K562 (cell line): ENCODE data around the gene EXOC4. TPM values are rescaled to one million over a fixed set of nuclear protein-coding genes. Genes with fewer than 3 reads are reported as not detected.

Source experiments
- ATAC-seq: fragments of 200-7000 bp; cut with Tn5 transposase; 3 replicates; pipeline ENCODE4 v1.9.1; 2020; ENCODE audit warnings: moderate library complexity
- BruUV-seq: library from RNA; stranded (reverse); fragments of 400-500 nt; replicated peaks from 2 replicates; lab custom pipeline; 2021; lab: Mats Ljungman, UMichigan
- CTCF ChIA-PET: fragments of 300-600 bp; formaldehyde crosslinking; extraction: SDS; loops from one replicate; lab custom pipeline; 2021; ENCODE audit warnings: low intra/inter-chr PET ratio; lab: Yijun Ruan, JAX
- POLR2A ChIA-PET: fragments of 300-600, 350-650 bp; sonication (Branson Sonifier 250); formaldehyde crosslinking; extraction: SDS; loops from one replicate; lab custom pipeline; 2021; ENCODE audit warnings: antibody characterized with exemption, inconsistent platforms; lab: Yijun Ruan, JAX
- DNase-seq, 4 experiments: peaks; one replicate each; pipeline versions ENCODE4 v3.0.0 to v3.0.0-alpha.2; 2011 to 2018; ENCODE audit warnings: low spot score in 3 of 4, mixed read lengths in 3 of 4; ENCODE audit errors: extremely low read depth in 1 of 4
- FAIRE-seq: peaks from 2 replicates; lab custom pipeline; 2011; peaks lifted over from hg19 to GRCh38; lab: Jason Lieb, UNC
- H2AFZ ChIP-seq: 2 replicates; pipeline ENCODE4 v1.6.0; 2011; ENCODE audit warnings: low read depth, low read length, control low read depth, inconsistent platforms
- H3K27ac ChIP-seq: fragments of 200-600 bp; 3 replicates; pipeline ENCODE4 v1.8.0; 2011; ENCODE audit warnings: low read depth, mild to moderate bottlenecking, control low read depth, inconsistent platforms, low read length, moderate library complexity, mixed read lengths; ENCODE audit errors: extremely low read depth
- H3K27me3 ChIP-seq, 2 experiments: fragments of 300-600 bp in 1 of 2; 2 replicates in 1 of 2; 3 replicates in 1 of 2; pipeline versions ENCODE4 v1.6.0 to v1.8.0; 2011; ENCODE audit warnings: inconsistent platforms in 2 of 2, low read length in 2 of 2, mild to moderate bottlenecking in 1 of 2, mixed read lengths in 1 of 2, moderate library complexity in 1 of 2; ENCODE audit not compliant: control insufficient read depth in 2 of 2, insufficient read depth in 2 of 2
- H3K36me3 ChIP-seq: fragments of 300-600 bp; 3 replicates; pipeline ENCODE4 v1.8.0; 2011; ENCODE audit warnings: mild to moderate bottlenecking, low read length, inconsistent platforms; ENCODE audit not compliant: control insufficient read depth, insufficient read depth
- H3K4me1 ChIP-seq, 2 experiments: fragments of 200-600 bp in 1 of 2; replicated peaks in 1 of 2; 2 replicates in 1 of 2; 3 replicates in 1 of 2; pipeline versions ENCODE4 v1.5.1 to v1.8.0; 2011; ENCODE audit warnings: inconsistent platforms in 2 of 2, low read length in 2 of 2, mild to moderate bottlenecking in 1 of 2, mixed read lengths in 1 of 2, moderate library complexity in 1 of 2; ENCODE audit not compliant: control insufficient read depth in 2 of 2, insufficient read depth in 2 of 2
- H3K4me2 ChIP-seq: 2 replicates; pipeline ENCODE4 v1.6.1; 2011; ENCODE audit warnings: low read length, control low read depth, inconsistent platforms, mixed read lengths; ENCODE audit not compliant: insufficient read depth
- H3K4me3 ChIP-seq: fragments of 200-600 bp; sonication (generic), shearing (Covaris generic); 2 replicates; pipeline ENCODE4 v1.5.1; 2016; ENCODE audit warnings: control low read depth, inconsistent platforms
- H3K79me2 ChIP-seq: fragments of 200-600 bp; 3 replicates; pipeline ENCODE4 v1.8.0; 2011; ENCODE audit warnings: low read length, inconsistent platforms; ENCODE audit not compliant: control insufficient read depth, insufficient read depth
- H3K9ac ChIP-seq, 2 experiments: 2 replicates each; pipeline versions ENCODE4 v1.6.0 to v1.6.1; 2011; ENCODE audit warnings: low read depth in 2 of 2, low read length in 2 of 2, control low read depth in 1 of 2, inconsistent platforms in 1 of 2, mild to moderate bottlenecking in 1 of 2, mixed read lengths in 1 of 2; ENCODE audit not compliant: insufficient read depth in 1 of 2
- H3K9me1 ChIP-seq: one replicate; pipeline ENCODE4 v1.6.0; 2011; ENCODE audit warnings: inconsistent platforms, mild to moderate bottlenecking, low read length, moderate library complexity; ENCODE audit not compliant: control insufficient read depth, insufficient read depth
- H3K9me3 ChIP-seq: replicated peaks from 2 replicates; pipeline ENCODE4 v1.5.1; 2011; ENCODE audit warnings: low read depth, low read length, inconsistent platforms; ENCODE audit not compliant: control insufficient read depth, insufficient read depth
- H4K20me1 ChIP-seq: replicated peaks from 2 replicates; pipeline ENCODE4 v1.6.1; 2011; ENCODE audit warnings: low read length, inconsistent platforms, mixed read lengths; ENCODE audit not compliant: control insufficient read depth, insufficient read depth
- CHD1 ChIP-seq: fragments of 200-600 bp; sonication (generic); IDR thresholded peaks from one replicate; pipeline ENCODE4 v1.6.1; 2012; ENCODE audit warnings: mild to moderate bottlenecking, moderate library complexity, low read length, inconsistent platforms
- DDX20 ChIP-seq: fragments of 450-650 bp; IDR thresholded peaks from 2 replicates; pipeline ENCODE4 v1.6.1; 2016; ENCODE audit warnings: missing genetic modification characterization, low read depth, mild to moderate bottlenecking, missing compliant biosample characterization, moderate library complexity
- ETS1 ChIP-seq: conservative IDR thresholded peaks from 2 replicates; pipeline ENCODE4 v1.6.1; 2011; ENCODE audit warnings: low read depth, mild to moderate bottlenecking, low read length; ENCODE audit not compliant: control insufficient read depth
- HMG20A ChIP-seq: fragments of 450-650 bp; formaldehyde crosslinking; conservative IDR thresholded peaks from 2 replicates; pipeline ENCODE4 v1.4.0; 2020; ENCODE audit warnings: mild to moderate bottlenecking, mixed read lengths
- HMGXB4 ChIP-seq: sonication (generic); formaldehyde crosslinking; IDR thresholded peaks from 2 replicates; pipeline ENCODE4 v1.8.1; 2023; ENCODE audit warnings: mild to moderate bottlenecking, missing genetic modification reagents
- KDM4B ChIP-seq, 2 experiments: fragments of 450-650 bp in 1 of 2; sonication (generic) in 1 of 2; IDR thresholded peaks; 2 replicates each; pipeline ENCODE4 v1.6.1; 2016 to 2017; ENCODE audit warnings: borderline replicate concordance in 2 of 2, antibody characterized with exemption in 1 of 2, low read depth in 1 of 2, mild to moderate bottlenecking in 1 of 2
- MCM3 ChIP-seq: fragments of 450-650 bp; IDR thresholded peaks from 2 replicates; pipeline ENCODE4 v1.6.1; 2016
- RCOR1 ChIP-seq, 2 experiments: IDR thresholded peaks; 2 replicates each; pipeline ENCODE4 v1.6.1; 2012; ENCODE audit warnings: low read depth in 2 of 2, low read length in 2 of 2, borderline replicate concordance in 1 of 2, improper control_type of control experiment in 1 of 2
- TAF7 ChIP-seq: fragments of 450-650 bp; IDR thresholded peaks from 2 replicates; pipeline ENCODE4 v1.6.1; 2016; ENCODE audit warnings: missing genetic modification characterization, missing compliant biosample characterization
- ZFP91 ChIP-seq: sonication (generic); formaldehyde crosslinking; IDR thresholded peaks from 2 replicates; pipeline ENCODE4 v1.8.0; 2022; ENCODE audit warnings: mild to moderate bottlenecking, missing genetic modification reagents
- ZNF175 ChIP-seq: fragments of 200-800 bp; sonication (Bioruptor generic); IDR thresholded peaks from 2 replicates; pipeline ENCODE4 v1.6.1; 2016; ENCODE audit warnings: low read depth, mild to moderate bottlenecking, missing genetic modification characterization, missing compliant biosample characterization
- ZNF239 ChIP-seq: fragments of 250-450 bp; sonication (Bioruptor Pico); IDR thresholded peaks from 2 replicates; pipeline ENCODE4 v1.4.0; 2020; ENCODE audit warnings: mild to moderate bottlenecking
- WGBS: fragments of 100-300 bp; shearing (Covaris generic); methylation state at CpG from one replicate; pipeline ENCODE4 v1.1.6; 2016; ENCODE audit warnings: low coverage, mixed read lengths; ENCODE audit not compliant: insufficient coverage; ENCODE audit errors: missing lambda C conversion rate; 5-methylcytosine and 5-hydroxymethylcytosine counted together
- in situ Hi-C: fragments of 300-500 bp; cut with MboI; formaldehyde crosslinking; loops from 4 replicates; pipeline ENCODE4 v1.15.0; 2018; ENCODE audit warnings: inconsistent platforms, mixed read lengths
- intact Hi-C: fragments of 100-400 bp; cut with micrococcal nuclease; formaldehyde crosslinking; loops from 2 replicates; pipeline ENCODE4 v1.14.2; 2022
- polyA plus RNA-seq, 8 experiments: library from polyadenylated mRNA; depleted of rRNA in 4 of 8; stranded (reverse) in 5 of 8; unstranded in 3 of 8; fragments of >200 nt; fragmentation: Nextera tagmentation in 2 of 8; fragmentation: Illumina TruSeq in 1 of 8; extraction: Ambion mirVana in 2 of 8; extraction: Trizol in 1 of 8; gene quantifications; 2 replicates each; pipeline versions ENCODE4 v1.2.1 to v1.2.3, GENCODE V29; 2011 to 2014; ENCODE audit warnings: inconsistent platforms in 1 of 8, missing spikeins in 1 of 8
- total RNA-seq, 7 experiments: library from RNA; depleted of rRNA in 6 of 7; stranded (reverse); fragments of >200 nt in 6 of 7; fragmentation: Illumina TruSeq in 2 of 7; extraction: Trizol in 2 of 7; gene quantifications; 2 replicates each; pipeline versions ENCODE4 v1.2.1 to v1.2.3, GENCODE V29; 2011 to 2021; ENCODE audit warnings: low replicate concordance in 1 of 7
- TF ChIP-seq, protein P1 (sequence below): IDR thresholded peaks from 2 replicates; pipeline ENCODE4 v1.6.1; 2016; ENCODE audit warnings: missing genetic modification characterization, missing compliant biosample characterization

EXOC4 gene
- total and polyA plus RNA-seq, 9 of the 15 experiments (the other 6 are each of a cell fraction or from before 2014, with no cell fraction given) = 18.5 to 73.1 (median 46.6) TPM

DNA sequence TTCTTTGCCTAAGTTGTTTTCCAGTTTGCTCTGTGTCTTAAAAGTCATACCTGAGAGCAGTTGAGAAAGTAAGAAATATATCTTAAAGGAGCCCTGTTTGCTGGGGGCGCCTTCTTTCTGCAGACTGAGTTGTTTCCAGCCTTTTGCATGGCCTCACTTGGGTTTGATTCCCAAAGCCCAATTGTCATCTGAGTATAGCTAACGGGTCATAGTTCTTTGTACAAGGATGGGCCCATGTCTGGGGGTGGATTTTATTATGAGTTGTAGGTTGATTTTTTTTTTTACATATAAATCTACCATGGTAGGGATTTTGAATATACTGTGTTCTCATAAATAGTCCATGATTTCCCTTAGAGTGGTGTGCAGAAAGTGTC is 555.6 kb downstream of the EXOC4 start:
- DNase-seq = no peak
- Histone ChIP-seq H2AFZ (no peak overlapping the region), H3K9ac (no peak overlapping the region), H3K27me3 (no peaks in the 10 kb centered on the region), H3K27ac (no peak overlapping the region), H3K4me3 (no peak overlapping the region), H3K36me3 (no peaks in the 10 kb centered on the region), H3K9me1 (no peaks in the 10 kb centered on the region), H3K4me1 (0 out of 5 replicates have a peak, but pooled peaks cover 0 to 4% of the 10 kb centered on the region in 2 experiments), H3K9me3 (no peaks in the 10 kb centered on the region), H4K20me1 (no peaks in the 10 kb centered on the region), H3K79me2 (no peaks in the 10 kb centered on the region), H3K4me2 (no peak overlapping the region)
- ChIA-PET POLR2A (no interaction called here), CTCF (no interaction called here)
- 13% methylated on average over 2 of the region's 2 CpGs for WGBS
- no peak for FAIRE-seq
- no peak for ATAC-seq
- intact Hi-C loops (no loop called here), in situ Hi-C loops (no loop called here)
- no TSS peak for BruUV-seq
- TF ChIP-seq HMGXB4 (CRISPR knock-in tag) = no peak
- no peak for TF ChIP-seq KDM4B (IDR thresholded peaks at IDR 0.05; ENCODE audit: borderline replicate concordance in 2 of 2, low read depth in 1 of 2)
- TF ChIP-seq, protein P1, sequence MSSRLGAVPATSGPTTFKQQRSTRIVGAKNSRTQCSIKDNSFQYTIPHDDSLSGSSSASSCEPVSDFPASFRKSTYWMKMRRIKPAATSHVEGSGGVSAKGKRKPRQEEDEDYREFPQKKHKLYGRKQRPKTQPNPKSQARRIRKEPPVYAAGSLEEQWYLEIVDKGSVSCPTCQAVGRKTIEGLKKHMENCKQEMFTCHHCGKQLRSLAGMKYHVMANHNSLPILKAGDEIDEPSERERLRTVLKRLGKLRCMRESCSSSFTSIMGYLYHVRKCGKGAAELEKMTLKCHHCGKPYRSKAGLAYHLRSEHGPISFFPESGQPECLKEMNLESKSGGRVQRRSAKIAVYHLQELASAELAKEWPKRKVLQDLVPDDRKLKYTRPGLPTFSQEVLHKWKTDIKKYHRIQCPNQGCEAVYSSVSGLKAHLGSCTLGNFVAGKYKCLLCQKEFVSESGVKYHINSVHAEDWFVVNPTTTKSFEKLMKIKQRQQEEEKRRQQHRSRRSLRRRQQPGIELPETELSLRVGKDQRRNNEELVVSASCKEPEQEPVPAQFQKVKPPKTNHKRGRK (tag) = no peak
- TF ChIP-seq DDX20 (tag) = no peak
- TF ChIP-seq HMG20A (CRISPR knock-in tag) = no peak
- TF ChIP-seq RCOR1 (IDR thresholded peaks at IDR 0.05; ENCODE audit: borderline replicate concordance in 1 of 2, low read depth in 2 of 2, low read length in 2 of 2) = no peak
- no peak for TF ChIP-seq ZNF175 (CRISPR knock-in tag)
- TF ChIP-seq CHD1 = no peak
- no peak for TF ChIP-seq ZFP91
- TF ChIP-seq MCM3 = no peak
- no peak for TF ChIP-seq ZNF239 (CRISPR knock-in tag)
- no peak for TF ChIP-seq TAF7 (tag)
- TF ChIP-seq ETS1 = no peak
